Articular chondrocyte of knee joint (primary cell): ENCODE data around the gene ZNF273. TPM values are rescaled to one million over a fixed set of nuclear protein-coding genes. Genes with fewer than 3 reads are reported as not detected.

Experiments used
- total RNA-seq: library from RNA; depleted of rRNA; stranded (reverse); fragments of >200 nt; gene quantifications from 2 replicates; pipeline ENCODE4 v1.2.3, GENCODE V29; 2012

ZNF273 gene
- 5.0 and 6.7 TPM in 2 replicates for total RNA-seq

DNA sequence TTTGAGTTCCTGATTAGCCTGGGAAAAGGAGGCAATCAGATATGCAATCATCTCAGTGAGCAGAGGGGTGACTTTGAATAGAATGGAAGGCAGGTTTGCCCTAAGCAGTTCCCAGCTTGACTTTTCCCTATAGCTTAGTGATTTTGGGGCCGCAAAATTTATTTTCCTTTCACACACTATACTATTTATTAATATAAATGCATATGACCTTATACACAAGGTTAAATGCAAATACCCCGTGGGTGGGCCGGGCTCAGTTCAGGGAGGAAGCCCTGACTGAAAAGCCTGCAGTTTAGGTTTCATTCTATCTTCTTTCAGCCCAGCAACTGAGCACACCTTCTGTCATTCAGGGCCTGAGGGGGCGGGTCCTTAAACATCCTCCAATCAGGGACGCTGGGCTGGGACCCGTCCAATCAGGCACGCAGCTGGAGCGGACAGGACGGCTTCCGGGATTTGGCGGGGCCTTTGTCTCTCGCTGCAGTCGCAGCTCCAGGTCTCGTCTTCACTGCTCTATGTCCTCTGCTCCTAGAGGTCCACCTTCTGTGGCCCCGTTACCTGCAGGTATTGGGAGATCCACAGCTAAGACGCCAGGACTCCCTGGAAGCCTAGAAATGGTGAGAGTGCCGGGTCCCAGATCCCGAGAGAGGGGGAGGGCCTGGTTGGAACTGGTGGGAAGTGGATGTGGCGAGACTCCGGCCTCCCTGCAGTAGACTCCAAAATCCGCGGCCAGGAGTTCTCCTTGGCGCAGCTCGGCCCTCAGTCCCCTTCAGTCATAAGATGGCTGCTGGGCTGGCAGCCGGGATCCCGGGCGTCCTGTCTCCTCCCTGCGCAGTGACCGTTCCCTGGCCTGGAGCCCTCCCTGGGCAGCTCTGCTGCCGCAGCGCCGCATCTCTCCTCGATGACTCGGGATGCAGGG, at the start of gene ZNF273:
TSS of gene ZNF273 (plus strand) at position 468 of the 916 bp plus-strand sequence. CDS start at position 513, 45 bp downstream.

Other genes with a start within 250 kb of the ZNF273 start
- gene ZNF107, start 237.1 kb upstream of the ZNF273 start, total RNA-seq, result 3.4 and 4.8 TPM in 2 replicates
- gene ZNF138, start 108.8 kb upstream of the ZNF273 start, total RNA-seq, result 5.7 and 8.2 TPM in 2 replicates
- gene ZNF117, start 87.8 kb downstream of the ZNF273 start, total RNA-seq, result 10.1 and 12.9 TPM in 2 replicates
- 19.5 and 21.3 TPM in 2 replicates for gene ERV3-1, start 103.4 kb downstream of the ZNF273 start, total RNA-seq